NCI-H146 treated with DMSO at 0.1 percent for 48 hours (cell line): ENCODE results near the gene TKTL1.

Experiments used
- DNase-seq: peaks from one replicate; lab custom pipeline; 2025; ENCODE audit not compliant: unreplicated experiment; lab: John Stamatoyannopoulos, UW

The TKTL1 gene

GRCh38 chrX:154358829-154359228 is 63.2 kb downstream of the TKTL1 start:
- DNase-seq: no peak

GRCh38 chrX:154359362-154360154 is 64.0 kb downstream of the TKTL1 start:
- DNase-seq: no peak

GRCh38 chrX:154360155-154360713 is 64.6 kb downstream of the TKTL1 start:
- DNase-seq: no peak

GRCh38 chrX:154362085-154362742 is 66.6 kb downstream of the TKTL1 start:
- DNase-seq: no peak

- DNase-seq: no peak
Measured at GRCh38 chrX:154363706-154364439, 68.3 kb downstream of the TKTL1 start.

GRCh38 chrX:154365052-154365600 is 69.5 kb downstream of the TKTL1 start:
- DNase-seq: no peak

- DNase-seq: no peak
Measured at GRCh38 chrX:154365997-154366665, 70.5 kb downstream of the TKTL1 start.

GRCh38 chrX:154366666-154367055 is 71.1 kb downstream of the TKTL1 start:
- DNase-seq: no peak

- no peak for DNase-seq
Measured at GRCh38 chrX:154367474-154368308, 72.1 kb downstream of the TKTL1 start.

- peak; percentile 22 for DNase-seq
Measured at GRCh38 chrX:154368630-154369448, 73.2 kb downstream of the TKTL1 start.

GRCh38 chrX:154369449-154370299 is 74.1 kb downstream of the TKTL1 start:
- peak; percentile 43 for DNase-seq

- DNase-seq: no peak
Measured at GRCh38 chrX:154370300-154371016, 74.9 kb downstream of the TKTL1 start.

- peak; percentile 74 for DNase-seq
Measured at GRCh38 chrX:154371017-154371788, 75.6 kb downstream of the TKTL1 start.

GRCh38 chrX:154371789-154372300 is 76.2 kb downstream of the TKTL1 start:
- DNase-seq: no peak

- DNase-seq: no peak
Measured at GRCh38 chrX:154372612-154373022, 77.0 kb downstream of the TKTL1 start.
